Neutrophil (primary cell): ENCODE measurements around the gene PPP1R9A.
A peak's percentile ranks its signal among the peaks of the same experiment; 100 is the strongest.

Source experiments
- H3K27ac ChIP-seq: fragments of 200-600 bp; sonication (generic); 2 replicates; pipeline ENCODE4 v1.5.1; 2016; ENCODE audit warnings: mild to moderate bottlenecking, moderate library complexity
- H3K27me3 ChIP-seq: fragments of 200-600 bp; sonication (generic); 2 replicates; pipeline ENCODE4 v1.6.0; 2016; ENCODE audit warnings: mild to moderate bottlenecking
- H3K36me3 ChIP-seq: fragments of 200-600 bp; sonication (generic); 2 replicates; pipeline ENCODE4 v1.5.1; 2017
- H3K4me1 ChIP-seq, 2 experiments: fragments of 200-600 bp in 1 of 2; sonication (generic) in 1 of 2; 1 replicate in 1 of 2; 2 replicates in 1 of 2; pipeline versions ENCODE4 v1.5.1 to v1.6.1; 2013 to 2016; ENCODE audit warnings: low read depth in 1 of 2, low read length in 1 of 2, mild to moderate bottlenecking in 1 of 2, moderate library complexity in 1 of 2; ENCODE audit not compliant: control insufficient read depth in 1 of 2, insufficient read depth in 1 of 2
- H3K4me3 ChIP-seq, 2 experiments: fragments of 200-600 bp in 1 of 2; sonication (generic) in 1 of 2; 1 replicate in 1 of 2; 2 replicates in 1 of 2; pipeline ENCODE4 v1.5.1; 2013 to 2016; ENCODE audit warnings: low read depth in 1 of 2, low read length in 1 of 2, mild to moderate bottlenecking in 1 of 2, moderate library complexity in 1 of 2
- H3K9me3 ChIP-seq: fragments of 200-600 bp; sonication (generic); 2 replicates; pipeline ENCODE4 v1.5.1; 2016
- TF ChIP-seq, protein P1 (sequence below): fragments of 200-600 bp; sonication (generic); IDR thresholded peaks from 2 replicates; pipeline ENCODE4 v1.5.1; 2016; ENCODE audit warnings: antibody characterized with exemption

Gene PPP1R9A

DNA sequence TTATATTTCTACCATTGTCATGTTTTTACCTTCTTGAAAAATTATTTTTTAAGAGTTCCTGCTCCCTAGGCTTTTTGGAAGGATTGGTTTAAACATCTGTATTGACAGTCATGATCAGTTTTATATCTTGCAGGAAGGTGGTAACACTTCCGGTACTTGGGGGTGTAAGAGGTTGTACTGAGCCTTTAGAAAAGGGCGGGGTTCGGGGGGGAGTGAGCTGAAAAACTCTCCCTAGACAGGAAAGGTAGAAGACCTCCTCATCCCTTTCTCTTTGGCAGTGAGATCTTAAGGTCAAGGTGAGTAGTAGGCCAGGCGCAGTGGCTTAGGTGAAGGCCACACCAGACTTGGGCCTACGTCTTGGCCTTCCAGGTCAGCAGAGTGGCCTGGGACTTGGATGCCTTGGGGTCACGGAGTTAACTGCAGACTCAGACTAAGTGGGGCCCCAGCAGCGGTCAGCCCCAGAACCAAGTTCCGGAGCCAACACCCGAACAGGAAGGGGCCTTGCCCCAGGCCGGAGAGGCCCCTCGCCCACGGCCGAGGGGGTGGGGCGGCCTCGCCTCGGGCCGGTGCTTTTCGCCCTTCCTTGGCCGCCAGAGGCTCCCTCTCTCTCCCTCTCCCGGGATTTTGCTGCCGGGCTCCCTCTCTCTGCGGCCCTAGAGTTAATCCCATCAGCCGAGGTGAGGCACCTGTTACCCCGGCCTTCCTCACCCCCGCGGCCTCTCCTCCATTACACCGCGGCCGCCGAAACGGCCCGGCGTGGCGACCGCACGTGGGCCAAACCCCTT is at the start of gene PPP1R9A:
PPP1R9A (plus strand) TSS at position 569 of the 785 bp plus-strand sequence. CDS start 2,520 bp downstream, outside the sequence.
- peaks cover 67% of the 10 kb centered on the region for H3K27me3 ChIP-seq
- peak within 1 kb of the TSS in 1 of 2 experiments; percentile 16 for H3K4me3 ChIP-seq
- no peak within 1 kb of the TSS for H3K27ac ChIP-seq
- H3K9me3 ChIP-seq = no peaks in the 10 kb centered on the region
- TF ChIP-seq, protein P1, sequence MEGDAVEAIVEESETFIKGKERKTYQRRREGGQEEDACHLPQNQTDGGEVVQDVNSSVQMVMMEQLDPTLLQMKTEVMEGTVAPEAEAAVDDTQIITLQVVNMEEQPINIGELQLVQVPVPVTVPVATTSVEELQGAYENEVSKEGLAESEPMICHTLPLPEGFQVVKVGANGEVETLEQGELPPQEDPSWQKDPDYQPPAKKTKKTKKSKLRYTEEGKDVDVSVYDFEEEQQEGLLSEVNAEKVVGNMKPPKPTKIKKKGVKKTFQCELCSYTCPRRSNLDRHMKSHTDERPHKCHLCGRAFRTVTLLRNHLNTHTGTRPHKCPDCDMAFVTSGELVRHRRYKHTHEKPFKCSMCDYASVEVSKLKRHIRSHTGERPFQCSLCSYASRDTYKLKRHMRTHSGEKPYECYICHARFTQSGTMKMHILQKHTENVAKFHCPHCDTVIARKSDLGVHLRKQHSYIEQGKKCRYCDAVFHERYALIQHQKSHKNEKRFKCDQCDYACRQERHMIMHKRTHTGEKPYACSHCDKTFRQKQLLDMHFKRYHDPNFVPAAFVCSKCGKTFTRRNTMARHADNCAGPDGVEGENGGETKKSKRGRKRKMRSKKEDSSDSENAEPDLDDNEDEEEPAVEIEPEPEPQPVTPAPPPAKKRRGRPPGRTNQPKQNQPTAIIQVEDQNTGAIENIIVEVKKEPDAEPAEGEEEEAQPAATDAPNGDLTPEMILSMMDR = no peak
- peaks cover 0 to 7% of the 10 kb centered on the region in 2 experiments for H3K4me1 ChIP-seq
- H3K36me3 ChIP-seq = no peaks in the 10 kb centered on the region

DNA sequence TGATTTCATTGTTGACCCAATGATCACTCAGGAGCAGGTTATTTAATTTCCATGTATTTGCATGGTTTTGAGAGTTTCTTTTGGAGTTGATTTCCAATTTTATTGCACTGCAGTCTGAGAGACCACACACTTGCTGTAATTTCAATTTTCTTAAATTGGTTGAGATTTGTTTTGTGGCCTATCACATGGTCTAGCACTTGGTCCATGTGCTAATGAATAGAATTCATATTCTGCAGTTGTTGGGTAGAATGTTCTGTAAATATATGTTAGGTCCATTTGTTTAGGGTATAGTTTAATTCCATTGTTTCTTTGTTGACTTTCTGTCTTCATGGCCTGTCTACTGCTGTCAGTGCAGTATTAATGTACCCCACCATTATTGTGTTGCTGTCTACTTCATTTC is 36.3 kb upstream of the PPP1R9A start:
- Histone ChIP-seq H3K9me3 (no peaks in the 10 kb centered on the region), H3K36me3 (no peaks in the 10 kb centered on the region), H3K4me3 (no peak overlapping the region), H3K4me1 (no peaks in the 10 kb centered on the region), H3K27me3 (no peaks in the 10 kb centered on the region), H3K27ac (no peak overlapping the region)
- TF ChIP-seq, protein P1 = no peak

- Histone ChIP-seq H3K36me3 (no peaks in the 10 kb centered on the region), H3K4me1 (no peaks in the 10 kb centered on the region), H3K4me3 (no peak overlapping the region), H3K27ac (no peak overlapping the region), H3K9me3 (no peaks in the 10 kb centered on the region), H3K27me3 (no peaks in the 10 kb centered on the region)
- TF ChIP-seq, protein P1 = no peak
These were observed 34.2 kb upstream of the PPP1R9A start for GRCh38 chr7:94873239-94873638.

DNA sequence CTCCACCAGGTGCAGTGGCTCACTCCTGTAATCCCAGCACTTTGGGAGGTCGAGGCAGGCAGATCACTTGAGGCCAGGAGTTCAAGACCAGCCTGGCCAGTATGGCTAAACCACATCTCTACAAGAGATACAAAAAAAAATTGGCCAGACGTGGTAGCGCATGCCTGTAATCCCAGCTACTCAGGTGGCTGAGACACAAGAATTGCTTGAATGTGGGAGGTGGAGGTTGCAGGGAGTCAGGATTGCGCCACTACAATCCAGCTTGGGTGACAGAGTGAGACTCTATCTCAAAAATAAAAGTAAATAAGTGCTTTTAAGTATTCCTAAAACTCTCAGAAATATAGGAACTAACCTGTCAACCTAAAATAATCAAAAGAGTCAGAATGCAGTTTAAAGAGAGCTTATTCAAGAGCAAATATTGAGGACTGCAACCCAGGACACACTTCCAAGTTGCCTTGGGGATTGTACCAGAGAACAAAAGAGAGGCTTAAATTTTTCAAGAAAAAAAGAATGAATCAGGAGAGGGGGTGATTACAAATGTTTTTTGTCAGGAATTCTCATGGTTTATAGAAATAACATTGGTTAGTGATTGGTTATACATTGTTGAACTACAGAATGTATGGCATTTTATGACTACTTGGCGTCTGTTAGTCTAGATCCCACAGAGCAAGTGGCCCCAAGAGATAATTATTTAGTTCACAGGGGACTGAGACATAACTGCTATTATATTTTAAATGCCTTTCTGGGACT is 33.2 kb upstream of the PPP1R9A start:
- Histone ChIP-seq H3K27me3 (no peaks in the 10 kb centered on the region), H3K36me3 (no peaks in the 10 kb centered on the region), H3K27ac (no peak overlapping the region), H3K9me3 (no peaks in the 10 kb centered on the region), H3K4me1 (no peaks in the 10 kb centered on the region), H3K4me3 (no peak overlapping the region)
- TF ChIP-seq, protein P1 = no peak

DNA sequence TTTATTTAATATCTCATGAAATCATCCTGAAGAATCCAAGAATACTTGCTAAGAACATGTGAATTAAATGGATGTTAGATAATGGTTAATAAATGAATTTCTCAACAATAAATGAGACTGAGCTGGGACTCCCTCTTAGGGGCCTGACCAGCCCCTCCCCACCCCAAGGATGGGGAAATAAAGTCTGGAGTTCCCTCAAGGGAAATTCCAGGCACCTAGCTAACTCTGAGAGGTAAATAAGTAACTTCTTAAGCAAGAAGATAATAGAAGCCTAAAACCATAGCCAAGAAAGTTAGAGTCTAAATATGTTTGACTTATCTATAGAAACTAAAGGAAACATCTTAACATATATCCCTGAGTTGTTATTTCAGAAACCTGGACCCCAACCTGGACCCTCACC is 32.2 kb upstream of the PPP1R9A start:
- Histone ChIP-seq H3K27me3 (no peaks in the 10 kb centered on the region), H3K36me3 (no peaks in the 10 kb centered on the region), H3K4me1 (no peaks in the 10 kb centered on the region), H3K27ac (no peak overlapping the region), H3K9me3 (no peaks in the 10 kb centered on the region), H3K4me3 (no peak overlapping the region)
- TF ChIP-seq, protein P1 = no peak
